ENCODE results near the gene RCAN3. TPM values are rescaled to one million over a fixed set of nuclear protein-coding genes. Genes with fewer than 3 reads are reported as not detected.
A peak's percentile ranks its signal among the peaks of the same experiment; 100 is the strongest.

The RCAN3 gene
- total and polyA plus RNA-seq, 9 of the 15 experiments (the other 6 are each of a cell fraction or from before 2014, with no cell fraction given) = 0.10 to 1.4 (median 0.43) TPM

GRCh38 chr1:24455272-24455671 is 47.4 kb upstream of the RCAN3 start:
- FAIRE-seq = no peak
- CTCF ChIA-PET (ENCODE audit: low intra/inter-chr PET ratio) = no interaction called here

More at GRCh38 chr1:24455272-24455671, 47.4 kb upstream of the RCAN3 start:
- Histone ChIP-seq H4K20me1 (replicated peaks; ENCODE audit: control insufficient read depth, insufficient read depth, low read length) (no peaks in the 10 kb centered on the region), H3K4me2 (ENCODE audit: insufficient read depth, low read length) (no peak overlapping the region), H3K36me3 (ENCODE audit: control insufficient read depth, insufficient read depth, low read length) (peaks cover 51% of the 10 kb centered on the region; the same call in 2 of the 3 replicates), H3K4me1 (replicated peaks in 1 of 2; ENCODE audit: control insufficient read depth in 2 of 2, insufficient read depth in 2 of 2, low read length in 2 of 2) (no peaks in the 10 kb centered on the region; a peak in 1 of 5 replicates), H3K27me3 (ENCODE audit: control insufficient read depth in 2 of 2, insufficient read depth in 2 of 2, low read length in 2 of 2) (no peaks in the 10 kb centered on the region), H3K27ac (ENCODE audit: extremely low read depth, low read depth, low read length) (no peak overlapping the region), H3K4me3 (no peak overlapping the region), H2AFZ (ENCODE audit: low read depth, low read length) (no peak overlapping the region), H3K9me1 (ENCODE audit: control insufficient read depth, insufficient read depth, low read length) (no peaks in the 10 kb centered on the region), H3K9ac (ENCODE audit: insufficient read depth in 1 of 2, low read depth in 2 of 2, low read length in 2 of 2) (no peak overlapping the region), H3K79me2 (ENCODE audit: control insufficient read depth, insufficient read depth, low read length) (no peaks in the 10 kb centered on the region), H3K9me3 (replicated peaks; ENCODE audit: control insufficient read depth, insufficient read depth, low read depth, low read length) (no peaks in the 10 kb centered on the region)
- POLR2A ChIA-PET = no interaction called here
- no TSS peak for BruUV-seq (replicated peaks)
- in situ Hi-C loops (cut with MboI) (no loop called here), intact Hi-C loops (cut with micrococcal nuclease) (no loop called here)
- TF ChIP-seq, protein P1, sequence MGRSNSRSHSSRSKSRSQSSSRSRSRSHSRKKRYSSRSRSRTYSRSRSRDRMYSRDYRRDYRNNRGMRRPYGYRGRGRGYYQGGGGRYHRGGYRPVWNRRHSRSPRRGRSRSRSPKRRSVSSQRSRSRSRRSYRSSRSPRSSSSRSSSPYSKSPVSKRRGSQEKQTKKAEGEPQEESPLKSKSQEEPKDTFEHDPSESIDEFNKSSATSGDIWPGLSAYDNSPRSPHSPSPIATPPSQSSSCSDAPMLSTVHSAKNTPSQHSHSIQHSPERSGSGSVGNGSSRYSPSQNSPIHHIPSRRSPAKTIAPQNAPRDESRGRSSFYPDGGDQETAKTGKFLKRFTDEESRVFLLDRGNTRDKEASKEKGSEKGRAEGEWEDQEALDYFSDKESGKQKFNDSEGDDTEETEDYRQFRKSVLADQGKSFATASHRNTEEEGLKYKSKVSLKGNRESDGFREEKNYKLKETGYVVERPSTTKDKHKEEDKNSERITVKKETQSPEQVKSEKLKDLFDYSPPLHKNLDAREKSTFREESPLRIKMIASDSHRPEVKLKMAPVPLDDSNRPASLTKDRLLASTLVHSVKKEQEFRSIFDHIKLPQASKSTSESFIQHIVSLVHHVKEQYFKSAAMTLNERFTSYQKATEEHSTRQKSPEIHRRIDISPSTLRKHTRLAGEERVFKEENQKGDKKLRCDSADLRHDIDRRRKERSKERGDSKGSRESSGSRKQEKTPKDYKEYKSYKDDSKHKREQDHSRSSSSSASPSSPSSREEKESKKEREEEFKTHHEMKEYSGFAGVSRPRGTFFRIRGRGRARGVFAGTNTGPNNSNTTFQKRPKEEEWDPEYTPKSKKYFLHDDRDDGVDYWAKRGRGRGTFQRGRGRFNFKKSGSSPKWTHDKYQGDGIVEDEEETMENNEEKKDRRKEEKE (IDR thresholded peaks at IDR 0.05; ENCODE audit: borderline replicate concordance in 1 of 2, control insufficient read depth in 1 of 2, low read depth in 2 of 2, low read length in 1 of 2) = no peak
- TF ChIP-seq, protein P2, sequence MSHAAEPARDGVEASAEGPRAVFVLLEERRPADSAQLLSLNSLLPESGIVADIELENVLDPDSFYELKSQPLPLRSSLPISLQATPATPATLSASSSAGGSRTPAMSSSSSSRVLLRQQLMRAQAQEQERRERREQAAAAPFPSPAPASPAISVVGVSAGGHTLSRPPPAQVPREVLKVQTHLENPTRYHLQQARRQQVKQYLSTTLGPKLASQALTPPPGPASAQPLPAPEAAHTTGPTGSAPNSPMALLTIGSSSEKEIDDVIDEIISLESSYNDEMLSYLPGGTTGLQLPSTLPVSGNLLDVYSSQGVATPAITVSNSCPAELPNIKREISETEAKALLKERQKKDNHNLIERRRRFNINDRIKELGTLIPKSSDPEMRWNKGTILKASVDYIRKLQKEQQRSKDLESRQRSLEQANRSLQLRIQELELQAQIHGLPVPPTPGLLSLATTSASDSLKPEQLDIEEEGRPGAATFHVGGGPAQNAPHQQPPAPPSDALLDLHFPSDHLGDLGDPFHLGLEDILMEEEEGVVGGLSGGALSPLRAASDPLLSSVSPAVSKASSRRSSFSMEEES (CRISPR knock-in tag; IDR thresholded peaks at IDR 0.05) = peak; percentile 63
- ATAC-seq = no peak
- 84% methylated on average over 5 of the region's 5 CpGs for WGBS (ENCODE audit: insufficient coverage, low coverage, missing lambda C conversion rate)
- no peak for DNase-seq (ENCODE audit: extremely low read depth in 1 of 4, low spot score in 3 of 4)

All from K562 (cell line).